Activated T-cell treated with anti-CD3 and anti-CD28 coated beads, Interleukin-2, amount 50 U/mL, for 4 hours (primary cell): ENCODE results near the gene CYP2U1. TPM values are rescaled to one million over a fixed set of nuclear protein-coding genes. Genes with fewer than 3 reads are reported as not detected.

ENCODE experiments used
- ATAC-seq, 2 donors: fragments of 200-7000 bp; cut with Tn5 transposase; one replicate each; pipeline ENCODE4 v1.10.0; 2021
- DNase-seq: peaks from one replicate; pipeline ENCODE4 v3.0.0-alpha.2; 2020
- H3K27me3 Mint-ChIP-seq: one replicate; pipeline ENCODE4 v1.8.0; 2021; ENCODE audit warnings: low read depth, mixed read lengths
- H3K36me3 Mint-ChIP-seq: one replicate; pipeline ENCODE4 v1.8.0; 2022; ENCODE audit warnings: mixed read lengths; ENCODE audit not compliant: insufficient read depth
- H3K4me1 Mint-ChIP-seq: one replicate; pipeline ENCODE4 v1.8.0; 2021; ENCODE audit warnings: low read depth, mixed read lengths
- H3K4me3 Mint-ChIP-seq: one replicate; pipeline ENCODE4 v1.8.0; 2021; ENCODE audit warnings: mild to moderate bottlenecking, moderate library complexity, mixed read lengths
- H3K9me3 Mint-ChIP-seq: one replicate; pipeline ENCODE4 v1.8.0; 2021; ENCODE audit warnings: mixed read lengths
- total RNA-seq, 3 donors: library from RNA; stranded (reverse); gene quantifications; one replicate each; pipeline ENCODE4 v1.2.1, GENCODE V29; 2021

Gene CYP2U1
- 1 to 10 TPM; 1.3 to 2.2 (median 2.0) TPM for total RNA-seq

- H3K4me3 Mint-ChIP-seq: peak within 1 kb of the TSS; percentile 84
- peak; percentile 94 for ATAC-seq
Observed at GRCh38 chr4:107930821-107931774, at the start of gene CYP2U1. Gene CYP2U1 (plus strand): TSS chr4:107931549. CDS start chr4:107931644, 95 bp downstream.

GRCh38 chr4:107885865-107886264 lies 45.5 kb upstream of the CYP2U1 start:
- ATAC-seq (no peak), DNase-seq (no peak)
- H3K27me3 Mint-ChIP-seq: peaks cover 10% of the 10 kb centered on the region
- no peaks in the 10 kb centered on the region for H3K4me1 Mint-ChIP-seq
- H3K9me3 Mint-ChIP-seq: peaks cover 4% of the 10 kb centered on the region
- no peak overlapping the region for H3K4me3 Mint-ChIP-seq
- H3K36me3 Mint-ChIP-seq: no peaks in the 10 kb centered on the region

More at GRCh38 chr4:107930821-107931774, at the start of gene CYP2U1:
- H3K4me1 Mint-ChIP-seq: peaks cover 22% of the 10 kb centered on the region
- H3K9me3 Mint-ChIP-seq: no peaks in the 10 kb centered on the region
- no peaks in the 10 kb centered on the region for H3K27me3 Mint-ChIP-seq
- no peaks in the 10 kb centered on the region for H3K36me3 Mint-ChIP-seq
- peak; percentile 69 for DNase-seq

- no peak overlapping the region for H3K4me3 Mint-ChIP-seq
- H3K4me1 Mint-ChIP-seq: no peaks in the 10 kb centered on the region
- ATAC-seq (no peak), DNase-seq (no peak)
- no peaks in the 10 kb centered on the region for H3K36me3 Mint-ChIP-seq
- H3K9me3 Mint-ChIP-seq: peaks cover 4% of the 10 kb centered on the region
- H3K27me3 Mint-ChIP-seq: peaks cover 3% of the 10 kb centered on the region
Observed at GRCh38 chr4:107888237-107888636, 43.1 kb upstream of the CYP2U1 start.

- Mint-ChIP-seq H3K4me3 (no peak overlapping the region), H3K4me1 (no peaks in the 10 kb centered on the region), H3K9me3 (peaks cover 4% of the 10 kb centered on the region), H3K27me3 (peaks cover 11% of the 10 kb centered on the region), H3K36me3 (no peaks in the 10 kb centered on the region)
- ATAC-seq: no peak
- no peak for DNase-seq
Observed at GRCh38 chr4:107890779-107891178, 40.6 kb upstream of the CYP2U1 start.

GRCh38 chr4:107891299-107891698 lies 40.0 kb upstream of the CYP2U1 start:
- peaks cover 4% of the 10 kb centered on the region for H3K9me3 Mint-ChIP-seq
- peaks cover 11% of the 10 kb centered on the region for H3K27me3 Mint-ChIP-seq
- H3K4me1 Mint-ChIP-seq: no peaks in the 10 kb centered on the region
- H3K4me3 Mint-ChIP-seq: no peak overlapping the region
- no peak for DNase-seq
- H3K36me3 Mint-ChIP-seq: no peaks in the 10 kb centered on the region
- no peak for ATAC-seq

- Mint-ChIP-seq H3K9me3 (no peaks in the 10 kb centered on the region), H3K27me3 (peaks cover 16% of the 10 kb centered on the region), H3K36me3 (no peaks in the 10 kb centered on the region), H3K4me1 (no peaks in the 10 kb centered on the region), H3K4me3 (no peak overlapping the region)
- no peak for DNase-seq
- no peak for ATAC-seq
Observed at GRCh38 chr4:107893171-107894137, 37.9 kb upstream of the CYP2U1 start.

GRCh38 chr4:107894138-107894603 lies 37.2 kb upstream of the CYP2U1 start:
- ATAC-seq (no peak), DNase-seq (no peak)
- H3K36me3 Mint-ChIP-seq: no peaks in the 10 kb centered on the region
- H3K27me3 Mint-ChIP-seq: peaks cover 16% of the 10 kb centered on the region
- no peaks in the 10 kb centered on the region for H3K9me3 Mint-ChIP-seq
- H3K4me1 Mint-ChIP-seq: no peaks in the 10 kb centered on the region
- H3K4me3 Mint-ChIP-seq: no peak overlapping the region

GRCh38 chr4:107896158-107896645 lies 35.1 kb upstream of the CYP2U1 start:
- H3K27me3 Mint-ChIP-seq: peaks cover 18% of the 10 kb centered on the region
- no peak overlapping the region for H3K4me3 Mint-ChIP-seq
- no peaks in the 10 kb centered on the region for H3K9me3 Mint-ChIP-seq
- no peaks in the 10 kb centered on the region for H3K4me1 Mint-ChIP-seq
- ATAC-seq (peak; percentile 86 to 90), DNase-seq (no peak)
- H3K36me3 Mint-ChIP-seq: no peaks in the 10 kb centered on the region

GRCh38 chr4:107896646-107897045 lies 34.7 kb upstream of the CYP2U1 start:
- DNase-seq (no peak), ATAC-seq (no peak)
- Mint-ChIP-seq H3K9me3 (no peaks in the 10 kb centered on the region), H3K4me1 (no peaks in the 10 kb centered on the region), H3K27me3 (peaks cover 18% of the 10 kb centered on the region), H3K4me3 (no peak overlapping the region), H3K36me3 (no peaks in the 10 kb centered on the region)

- Mint-ChIP-seq H3K9me3 (no peaks in the 10 kb centered on the region), H3K36me3 (no peaks in the 10 kb centered on the region), H3K4me1 (no peaks in the 10 kb centered on the region), H3K4me3 (no peak overlapping the region), H3K27me3 (peaks cover 18% of the 10 kb centered on the region)
- no peak for DNase-seq
- ATAC-seq: peak in 1 of 2 donors; percentile 39
Observed at GRCh38 chr4:107897823-107898222, 33.5 kb upstream of the CYP2U1 start.

GRCh38 chr4:107900067-107900466 lies 31.3 kb upstream of the CYP2U1 start:
- H3K27me3 Mint-ChIP-seq: peaks cover 19% of the 10 kb centered on the region
- no peak for ATAC-seq
- peaks cover 6% of the 10 kb centered on the region for H3K9me3 Mint-ChIP-seq
- H3K36me3 Mint-ChIP-seq: no peaks in the 10 kb centered on the region
- no peaks in the 10 kb centered on the region for H3K4me1 Mint-ChIP-seq
- H3K4me3 Mint-ChIP-seq: no peak overlapping the region
- DNase-seq: no peak

GRCh38 chr4:107900508-107900907 lies 30.8 kb upstream of the CYP2U1 start:
- no peak for DNase-seq
- ATAC-seq: no peak
- no peak overlapping the region for H3K4me3 Mint-ChIP-seq
- H3K27me3 Mint-ChIP-seq: peaks cover 15% of the 10 kb centered on the region
- no peaks in the 10 kb centered on the region for H3K4me1 Mint-ChIP-seq
- H3K9me3 Mint-ChIP-seq: peaks cover 6% of the 10 kb centered on the region
- no peaks in the 10 kb centered on the region for H3K36me3 Mint-ChIP-seq

GRCh38 chr4:107901213-107901934 lies 30.0 kb upstream of the CYP2U1 start:
- Mint-ChIP-seq H3K36me3 (no peaks in the 10 kb centered on the region), H3K9me3 (peaks cover 6% of the 10 kb centered on the region), H3K4me1 (no peaks in the 10 kb centered on the region), H3K27me3 (peaks cover 13% of the 10 kb centered on the region), H3K4me3 (no peak overlapping the region)
- ATAC-seq (no peak), DNase-seq (no peak)
